Activated CD8-positive, alpha-beta T cell treated with anti-CD3 and anti-CD28 coated beads for 36 hours (primary cell): ENCODE measurements around the gene SH3BP2. TPM values are rescaled to one million over a fixed set of nuclear protein-coding genes. Genes with fewer than 3 reads are reported as not detected.

ENCODE experiments used
- ATAC-seq: fragments of 200-7000 bp; cut with Tn5 transposase; one replicate; pipeline ENCODE4 v1.10.0; 2021; ENCODE audit warnings: mild to moderate bottlenecking, moderate library complexity
- CTCF ChIA-PET: fragments of 350-600 bp; sonication (Branson Sonifier 250); formaldehyde crosslinking; loops from one replicate; lab custom pipeline; 2021; ENCODE audit warnings: antibody characterized with exemption; lab: Charles Lee
- POLR2A ChIA-PET: fragments of 350-600 bp; sonication (Branson Sonifier 250); formaldehyde crosslinking; loops from one replicate; lab custom pipeline; 2021; ENCODE audit warnings: antibody characterized with exemption; lab: Charles Lee
- DNase-seq: peaks from one replicate; pipeline ENCODE4 v3.0.0-alpha.2; 2020
- H3K27ac Mint-ChIP-seq: one replicate; pipeline ENCODE4 v1.8.0; 2021; ENCODE audit warnings: mild to moderate bottlenecking, mixed read lengths
- H3K27me3 Mint-ChIP-seq: one replicate; pipeline ENCODE4 v1.8.0; 2021; ENCODE audit warnings: mixed read lengths
- H3K36me3 Mint-ChIP-seq: one replicate; pipeline ENCODE4 v1.8.0; 2021; ENCODE audit warnings: low read depth, mixed read lengths
- H3K4me1 Mint-ChIP-seq: one replicate; pipeline ENCODE4 v1.8.0; 2021; ENCODE audit warnings: low read depth, mixed read lengths
- H3K4me3 Mint-ChIP-seq: one replicate; pipeline ENCODE4 v1.8.0; 2021; ENCODE audit warnings: mild to moderate bottlenecking, moderate library complexity, mixed read lengths
- H3K9me3 Mint-ChIP-seq: one replicate; pipeline ENCODE4 v1.8.0; 2021; ENCODE audit warnings: mixed read lengths
- CTCF ChIP-seq: fragments of 200-600 bp; IDR thresholded peaks from one replicate; pipeline ENCODE4 v1.8.0; 2022; ENCODE audit warnings: antibody characterized with exemption, mild to moderate bottlenecking
- intact Hi-C: fragments of 100-400 bp; cut with micrococcal nuclease; formaldehyde crosslinking; loops from one replicate; pipeline ENCODE4 v1.10.0; 2022
- total RNA-seq, 2 experiments: library from RNA; stranded (reverse); gene quantifications; one replicate each; pipeline ENCODE4 v1.2.3, GENCODE V29; 2021

The SH3BP2 gene
- total RNA-seq, 2 experiments from 2014 or later = 54.8 to 59.0 TPM

GRCh38 chr4:2830632-2831610 lies 38.0 kb downstream of the SH3BP2 start:
- CTCF ChIA-PET = no interaction called here
- peaks cover 17% of the 10 kb centered on the region for H3K4me1 Mint-ChIP-seq
- ATAC-seq = no peak

GRCh38 chr4:2831611-2832308 lies 38.9 kb downstream of the SH3BP2 start:
- peaks cover 23% of the 10 kb centered on the region for H3K36me3 Mint-ChIP-seq
- no peak overlapping the region for H3K27ac Mint-ChIP-seq
- H3K27me3 Mint-ChIP-seq = no peaks in the 10 kb centered on the region
- no peaks in the 10 kb centered on the region for H3K9me3 Mint-ChIP-seq
- POLR2A ChIA-PET = interaction anchor here (0.8 to 2.5 kb wide), 2 partner anchors 19 to 22 kb away, joined by 3 to 11 read pairs; no protein-coding TSS in a partner anchor
- DNase-seq = no peak
- intact Hi-C loops = no loop called here
- H3K4me1 Mint-ChIP-seq = peaks cover 21% of the 10 kb centered on the region
- no peak for ATAC-seq
- CTCF ChIA-PET = no interaction called here
- H3K4me3 Mint-ChIP-seq = no peak overlapping the region
- no peak for TF ChIP-seq CTCF

More at GRCh38 chr4:2830632-2831610, 38.0 kb downstream of the SH3BP2 start:
- H3K4me3 Mint-ChIP-seq = no peak overlapping the region
- no peak for TF ChIP-seq CTCF
- peaks cover 25% of the 10 kb centered on the region for H3K36me3 Mint-ChIP-seq
- H3K9me3 Mint-ChIP-seq = no peaks in the 10 kb centered on the region
- DNase-seq = no peak
- POLR2A ChIA-PET = interaction anchor here (1.3 to 2.5 kb wide), 2 partner anchors 18 to 31 kb away, joined by 3 to 11 read pairs; no protein-coding TSS in a partner anchor
- intact Hi-C loops = no loop called here
- H3K27me3 Mint-ChIP-seq = no peaks in the 10 kb centered on the region
- no peak overlapping the region for H3K27ac Mint-ChIP-seq

DNA sequence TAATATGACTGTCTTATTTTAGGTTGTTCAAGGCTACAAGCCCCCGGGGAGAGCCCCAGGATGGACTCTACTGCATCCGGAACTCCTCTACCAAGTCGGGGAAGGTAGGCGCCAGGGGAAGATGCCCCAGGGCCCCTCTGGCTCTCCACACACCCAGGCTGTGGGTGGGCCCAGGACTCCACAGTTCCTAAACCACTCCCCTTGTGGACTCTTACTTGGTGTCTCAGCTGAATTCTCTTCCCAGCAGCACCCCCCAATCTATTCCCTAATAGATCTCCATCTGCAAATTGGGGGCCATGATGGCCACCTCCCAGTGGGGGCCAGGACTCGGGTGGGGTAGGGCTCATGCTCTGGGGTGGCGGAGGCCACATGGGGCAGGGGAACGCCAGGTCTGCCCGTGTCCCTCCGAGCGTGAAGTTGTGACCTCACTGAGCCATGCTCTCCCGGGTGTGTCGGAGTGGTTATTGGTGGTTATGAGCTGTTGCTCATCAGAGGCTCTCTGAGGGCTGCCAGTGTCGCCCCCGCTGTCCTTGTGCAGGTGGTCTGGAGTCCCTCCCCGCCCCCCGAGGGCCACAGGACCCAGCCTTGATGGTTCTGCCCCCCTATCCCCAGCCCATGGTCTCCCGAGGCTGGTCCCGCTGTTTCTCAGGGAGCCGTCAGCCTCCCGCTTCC lies 39.6 kb downstream of the SH3BP2 start:
- Mint-ChIP-seq H3K9me3 (no peaks in the 10 kb centered on the region), H3K4me3 (no peak overlapping the region), H3K4me1 (peaks cover 27% of the 10 kb centered on the region), H3K27ac (no peak overlapping the region), H3K36me3 (peaks cover 23% of the 10 kb centered on the region), H3K27me3 (no peaks in the 10 kb centered on the region)
- no peak for TF ChIP-seq CTCF
- intact Hi-C loops = no loop called here
- CTCF ChIA-PET = no interaction called here
- DNase-seq = no peak
- ATAC-seq = no peak
- POLR2A ChIA-PET = interaction anchor here (0.8 to 2.5 kb wide), 2 partner anchors 20 to 22 kb away, joined by 3 to 11 read pairs; no protein-coding TSS in a partner anchor

DNA sequence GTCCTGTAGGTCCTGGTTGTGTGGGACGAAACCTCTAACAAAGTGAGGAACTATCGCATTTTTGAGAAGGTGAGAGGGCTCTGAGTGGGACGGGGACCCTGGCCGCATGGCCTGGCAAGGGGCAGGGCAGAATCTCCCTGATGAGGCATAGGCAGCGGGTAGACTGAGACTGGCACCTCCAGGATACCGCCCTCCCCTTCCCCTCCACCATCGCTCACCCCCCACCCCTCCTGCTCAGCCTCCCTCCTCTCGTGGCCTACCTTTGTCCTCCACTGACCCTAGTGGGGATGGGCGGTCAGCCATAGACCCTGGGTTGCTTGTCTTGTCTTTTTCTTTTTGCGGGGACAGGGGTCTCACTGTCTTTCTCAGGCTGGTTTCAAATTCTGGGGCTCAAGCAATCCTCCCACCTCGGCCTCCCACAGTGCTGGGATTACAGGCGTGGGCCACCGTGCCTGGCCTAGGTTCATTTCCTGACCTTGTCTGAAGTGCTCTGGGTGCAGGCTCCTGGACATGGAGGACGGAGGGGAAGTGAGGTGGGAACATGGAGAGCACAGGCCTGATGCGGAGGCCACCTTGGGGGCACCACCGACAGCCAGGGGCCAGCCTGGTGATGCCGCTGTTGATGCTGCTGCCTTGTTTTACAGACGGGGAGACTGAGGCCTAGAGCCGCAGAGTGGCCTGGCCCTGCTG lies 40.2 kb downstream of the SH3BP2 start:
- DNase-seq (no peak), ATAC-seq (no peak)
- Mint-ChIP-seq H3K4me1 (peaks cover 34% of the 10 kb centered on the region), H3K27ac (no peak overlapping the region), H3K27me3 (no peaks in the 10 kb centered on the region), H3K9me3 (no peaks in the 10 kb centered on the region), H3K4me3 (no peak overlapping the region), H3K36me3 (peaks cover 23% of the 10 kb centered on the region)
- ChIA-PET POLR2A (interaction anchor here (2.5 kb wide), 1 partner anchor 20 kb away, joined by 11 read pairs; no protein-coding TSS in a partner anchor), CTCF (no interaction called here)
- intact Hi-C loops = no loop called here
- TF ChIP-seq CTCF = no peak
